Tibial nerve (tissue), 4 donors: ENCODE data around the gene GSC.

Experiments
- CTCF ChIP-seq, 5 experiments: fragments of 200-600 bp in 3 of 5; fragments of 450-650 bp in 2 of 5; sonication (generic) in 3 of 5; IDR thresholded peaks; one replicate each; pipeline ENCODE4 v1.5.1; 2016 to 2019; ENCODE audit warnings: antibody characterized with exemption in 5 of 5, mild to moderate bottlenecking in 3 of 5, moderate library complexity in 2 of 5
- EP300 ChIP-seq, 2 donors: sonication (generic); formaldehyde crosslinking; IDR thresholded peaks; one replicate each; pipeline ENCODE4 v1.6.1; 2017; ENCODE audit warnings: antibody characterized with exemption in 2 of 2, mild to moderate bottlenecking in 1 of 2

GRCh38 chr14:94795372-94795771, 25.5 kb upstream of the GSC start:
- no peak for TF ChIP-seq CTCF (IDR thresholded peaks at IDR 0.05)
- TF ChIP-seq EP300 (IDR thresholded peaks at IDR 0.05): no peak
